Activated T-helper 1 cell treated with Interleukin-2 at 50 U/mL for 16 hours (primary cell): ENCODE results near the gene VCPKMT.

Experiments
- DNase-seq: peaks from one replicate; pipeline ENCODE4 v3.0.0-alpha.2; 2020; ENCODE audit warnings: low read depth

VCPKMT gene

DNA sequence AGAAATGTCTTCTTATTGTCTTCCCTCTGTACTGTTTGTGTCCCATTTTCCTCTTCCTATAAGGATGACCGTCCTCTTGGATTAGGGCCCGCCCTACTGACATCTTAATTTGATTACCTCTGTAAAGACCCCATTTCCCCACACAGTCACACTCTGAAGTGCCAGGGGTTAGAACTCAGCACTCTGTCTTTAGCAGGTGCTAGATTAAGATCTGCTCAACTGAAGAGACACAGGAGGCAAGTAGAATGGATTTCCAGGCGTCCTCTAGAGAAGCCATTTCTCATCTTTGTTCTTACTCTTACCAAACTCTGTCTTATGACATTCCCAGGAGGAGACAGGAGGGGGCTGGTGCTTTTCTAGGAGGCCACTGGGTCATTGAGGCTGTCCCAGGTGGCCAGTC, 50.8 kb downstream of the VCPKMT start:
- DNase-seq: no peak

DNA sequence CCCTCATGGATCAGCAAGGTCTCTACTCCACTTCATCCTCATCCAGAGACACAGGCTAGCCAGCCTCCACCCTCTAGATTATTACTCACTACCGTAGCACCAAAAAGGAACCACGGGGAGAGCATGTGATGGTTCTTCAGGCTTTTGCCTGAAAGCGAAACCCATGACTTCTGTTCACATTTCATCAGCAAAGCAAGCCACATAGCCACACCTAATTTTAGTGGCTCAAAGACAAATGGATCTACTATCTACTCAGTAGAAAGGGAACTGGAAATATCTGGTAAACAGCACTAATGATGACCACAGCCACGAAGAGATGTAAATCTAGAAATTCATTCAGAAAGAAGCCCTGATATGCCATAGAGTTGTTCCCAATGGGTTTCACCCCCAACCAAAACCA, 51.4 kb downstream of the VCPKMT start:
- peak; percentile 39 for DNase-seq

DNA sequence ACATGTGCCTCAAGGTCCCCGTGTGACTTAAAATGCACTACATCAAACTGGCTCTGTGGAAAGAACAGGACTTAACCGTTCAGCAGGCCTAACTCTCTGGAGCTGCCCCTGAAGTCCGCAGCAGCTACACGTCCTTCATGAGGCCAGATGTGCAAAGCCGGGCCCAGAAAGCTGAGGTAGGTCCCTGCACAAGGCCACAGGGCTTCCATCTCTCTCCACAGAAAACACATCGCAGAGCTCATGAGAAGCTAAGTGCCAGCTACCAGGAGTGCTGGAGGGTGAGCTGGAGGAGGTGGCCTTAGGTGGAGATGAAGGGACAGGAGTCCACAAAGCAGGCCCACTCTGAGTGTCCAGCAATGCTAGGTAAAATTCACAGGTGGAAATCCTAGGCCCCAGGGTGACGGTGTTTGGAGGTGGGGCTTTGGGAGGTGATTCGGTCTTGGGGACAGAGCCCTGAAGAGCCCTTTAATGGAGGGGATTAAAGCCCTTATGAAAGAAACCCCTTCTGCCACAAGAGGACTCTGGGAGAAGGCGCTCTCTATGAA, 52.4 kb downstream of the VCPKMT start:
- DNase-seq: no peak

DNA sequence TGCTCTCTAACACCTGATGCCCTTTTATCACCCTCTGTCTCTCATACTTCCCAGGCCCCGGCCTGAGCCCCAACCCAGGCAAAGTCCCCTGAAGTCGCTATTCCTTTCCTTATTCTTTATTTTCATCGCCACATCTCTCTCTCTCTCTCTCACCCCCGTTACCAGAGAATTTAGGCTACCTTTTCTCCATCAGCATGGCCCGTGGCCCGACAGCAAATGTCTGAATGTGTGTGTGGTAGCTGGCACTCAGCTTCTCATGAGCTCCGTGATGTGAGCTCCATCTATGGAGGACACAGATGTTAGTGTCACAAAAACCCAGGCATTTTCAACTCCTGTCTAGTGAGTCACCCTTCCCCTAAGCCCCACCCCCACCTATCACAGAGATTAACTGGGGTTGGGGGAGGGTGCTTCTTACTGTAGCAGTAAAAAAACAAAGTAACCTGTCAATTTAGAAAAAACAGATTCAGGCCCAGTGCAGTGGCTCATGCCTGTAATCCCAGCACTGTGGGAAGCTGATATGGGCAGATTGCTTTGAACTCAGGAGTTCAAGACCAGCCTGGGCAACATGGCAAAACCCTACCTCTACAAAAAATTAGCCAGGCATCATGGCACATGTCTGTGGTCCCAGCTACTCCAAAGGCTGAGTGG, 53.8 kb downstream of the VCPKMT start:
- peak; percentile 70 for DNase-seq

DNA sequence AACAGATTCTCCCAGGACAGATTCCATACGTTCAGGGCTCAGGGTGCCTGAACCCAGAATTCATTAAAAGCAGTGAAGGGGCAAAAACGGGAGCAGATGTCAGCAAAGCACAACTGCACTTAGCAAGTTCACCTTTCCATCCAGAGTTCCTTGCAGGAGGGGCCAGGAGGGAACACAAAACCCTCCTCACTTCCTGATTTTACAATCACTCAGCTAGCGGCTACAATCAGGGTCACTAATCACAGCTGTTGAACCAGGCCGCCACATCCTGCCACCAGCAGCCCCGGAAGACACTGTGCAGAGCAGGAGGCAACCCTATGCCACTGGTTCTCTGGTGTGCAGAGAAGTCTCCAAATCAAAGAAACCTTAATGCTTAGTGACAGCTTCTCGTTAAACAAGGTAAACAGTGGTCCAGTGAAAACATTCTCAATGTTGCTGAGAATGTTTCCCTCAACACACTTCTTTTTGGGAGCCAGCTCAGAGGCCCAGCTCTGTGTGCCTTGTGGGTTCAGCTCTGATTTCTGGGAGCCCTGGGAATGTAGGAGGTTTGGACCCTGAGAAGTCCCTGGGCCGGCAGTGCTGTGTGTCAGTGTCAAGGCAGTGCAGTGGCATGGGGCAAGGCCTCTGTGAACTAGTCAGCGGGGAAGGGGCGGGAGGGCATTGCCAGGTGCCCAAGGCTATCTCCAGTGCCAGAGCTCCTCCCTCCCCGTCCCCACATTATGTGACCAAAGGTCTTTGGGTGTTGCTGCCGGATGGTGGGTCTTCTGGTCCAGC, 54.5 kb downstream of the VCPKMT start:
- peak; percentile 56 for DNase-seq

DNA sequence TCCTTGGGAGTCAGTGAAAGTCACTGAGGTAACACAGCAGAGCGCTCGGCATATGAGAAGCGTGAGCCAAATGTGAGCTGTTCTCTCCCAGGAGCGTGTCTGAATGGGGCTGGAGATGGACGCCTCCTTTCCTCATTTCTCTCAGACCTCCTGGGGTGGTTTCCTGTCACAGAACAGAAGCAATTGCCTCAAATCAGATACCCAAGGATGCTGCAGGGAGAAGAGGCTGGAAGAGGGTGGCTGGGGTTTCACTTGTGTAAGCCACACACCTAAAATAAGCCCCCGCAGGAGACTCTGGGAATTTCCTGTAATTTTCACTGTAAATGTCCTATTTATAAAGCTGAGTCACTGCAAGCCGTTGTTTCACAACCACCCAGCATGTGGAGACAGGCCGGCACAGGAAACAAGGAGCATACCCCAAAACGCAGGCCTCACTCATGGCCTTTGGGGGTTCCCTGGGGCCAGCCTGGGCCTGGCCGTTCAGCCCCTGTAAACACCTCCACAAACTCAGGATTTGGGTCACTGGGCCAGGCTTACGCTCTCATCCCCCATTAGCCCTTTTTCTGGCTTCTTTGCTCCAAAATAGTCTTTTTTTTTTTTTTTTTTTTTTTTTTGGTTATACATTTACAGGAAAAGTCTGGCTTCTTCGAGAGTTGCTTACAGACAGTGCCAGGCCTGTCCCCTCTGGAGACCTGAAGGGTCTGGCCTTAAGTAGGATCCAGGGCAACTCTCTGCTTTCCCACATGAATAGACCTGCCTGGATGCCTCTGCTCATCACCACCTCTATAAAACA, 55.3 kb downstream of the VCPKMT start:
- no peak for DNase-seq

DNA sequence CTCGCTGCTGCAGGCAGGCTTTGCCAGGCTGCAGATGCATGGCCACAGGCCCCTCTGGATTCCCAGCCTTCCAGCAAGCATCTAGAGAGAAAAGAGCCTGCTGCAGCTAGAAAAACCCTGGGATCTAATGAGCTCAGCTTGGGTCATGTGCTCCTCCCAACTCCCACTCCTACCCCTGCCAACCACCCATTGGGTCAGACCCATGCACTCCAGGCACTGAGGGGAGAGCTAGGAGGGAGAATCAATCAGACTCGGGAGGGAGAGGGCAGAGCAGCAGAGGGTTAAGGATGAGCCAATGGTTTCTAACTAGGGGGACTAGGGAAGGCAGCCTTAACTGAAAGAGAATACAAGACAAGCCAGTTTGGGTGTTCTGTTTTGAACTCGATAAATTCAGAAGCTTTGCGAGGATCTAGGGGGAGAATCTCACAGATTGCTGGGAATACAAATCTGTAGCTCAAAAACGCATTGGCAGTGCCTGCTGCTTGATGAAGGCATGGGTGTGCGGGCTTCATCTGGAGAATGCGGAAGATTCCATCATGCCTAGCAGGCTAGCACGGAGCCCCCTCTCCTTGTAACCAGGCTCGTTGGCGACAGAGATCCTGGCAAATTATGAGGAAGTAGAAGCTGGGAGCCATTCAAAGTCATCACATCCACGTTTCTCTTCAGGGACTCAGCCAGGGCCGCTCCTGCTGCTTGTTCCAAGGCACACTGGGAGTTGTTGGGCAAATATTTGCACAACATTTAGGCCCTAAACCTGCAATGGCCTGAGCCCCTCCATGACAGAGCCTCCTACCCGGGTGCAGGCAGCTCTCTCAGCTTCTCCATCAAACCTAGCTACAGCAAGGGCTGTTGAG, 56.4 kb downstream of the VCPKMT start:
- DNase-seq: no peak
